ENCODE measurements around the gene TSGA10.
A peak's percentile ranks its signal among the peaks of the same experiment; 100 is the strongest.
"Not testable (repeated sequence)": the region's sequence is repeated elsewhere in the genome, so short reads cannot be mapped to it uniquely, and the experiment has no call there.

TSGA10 gene, protein sequence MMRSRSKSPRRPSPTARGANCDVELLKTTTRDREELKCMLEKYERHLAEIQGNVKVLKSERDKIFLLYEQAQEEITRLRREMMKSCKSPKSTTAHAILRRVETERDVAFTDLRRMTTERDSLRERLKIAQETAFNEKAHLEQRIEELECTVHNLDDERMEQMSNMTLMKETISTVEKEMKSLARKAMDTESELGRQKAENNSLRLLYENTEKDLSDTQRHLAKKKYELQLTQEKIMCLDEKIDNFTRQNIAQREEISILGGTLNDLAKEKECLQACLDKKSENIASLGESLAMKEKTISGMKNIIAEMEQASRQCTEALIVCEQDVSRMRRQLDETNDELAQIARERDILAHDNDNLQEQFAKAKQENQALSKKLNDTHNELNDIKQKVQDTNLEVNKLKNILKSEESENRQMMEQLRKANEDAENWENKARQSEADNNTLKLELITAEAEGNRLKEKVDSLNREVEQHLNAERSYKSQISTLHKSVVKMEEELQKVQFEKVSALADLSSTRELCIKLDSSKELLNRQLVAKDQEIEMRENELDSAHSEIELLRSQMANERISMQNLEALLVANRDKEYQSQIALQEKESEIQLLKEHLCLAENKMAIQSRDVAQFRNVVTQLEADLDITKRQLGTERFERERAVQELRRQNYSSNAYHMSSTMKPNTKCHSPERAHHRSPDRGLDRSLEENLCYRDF

DNA sequence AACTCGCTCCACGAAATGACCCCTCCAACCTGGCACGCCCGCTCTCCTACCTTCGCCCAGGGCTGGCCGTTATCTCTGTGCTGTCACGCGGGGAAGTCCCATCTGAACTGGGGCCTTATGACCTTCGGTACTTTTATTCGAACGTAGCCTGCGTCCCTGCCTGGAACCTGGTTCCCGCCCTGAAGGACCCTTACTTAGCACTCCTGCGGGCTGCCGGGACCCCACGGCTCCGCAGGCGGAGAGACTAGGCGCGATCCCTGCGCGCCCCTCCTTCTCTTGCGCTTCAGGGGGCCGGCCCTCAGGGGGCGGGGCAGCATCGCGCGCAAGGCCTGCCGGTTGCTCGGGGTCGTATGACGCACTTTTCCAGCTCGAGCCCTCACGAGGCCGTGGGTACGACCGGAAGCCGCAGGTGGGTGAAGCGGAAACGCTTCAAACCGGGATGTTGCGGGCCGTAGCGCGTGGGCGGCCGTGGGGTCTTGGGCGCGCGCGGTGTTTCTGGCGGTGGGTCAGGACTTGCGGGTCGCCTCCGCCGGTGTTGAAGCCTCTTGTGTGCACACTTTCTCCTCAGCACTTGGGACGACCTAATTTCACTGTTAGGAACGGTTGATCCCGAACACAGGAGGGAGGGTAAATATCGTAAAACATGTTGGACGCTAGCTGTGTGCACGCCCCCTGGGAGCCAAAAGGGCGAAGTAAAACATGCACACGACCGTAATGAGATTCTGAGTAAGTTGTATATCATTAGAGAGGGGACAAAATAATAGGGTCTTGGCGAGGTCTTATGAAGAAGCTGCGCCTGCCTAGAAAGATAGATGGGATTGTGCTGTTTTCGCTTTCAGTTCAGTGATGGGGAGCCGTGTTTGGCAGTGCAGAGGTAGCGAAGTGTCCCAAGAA lies at the start of gene TSGA10, which contains the start of gene LIPT1:
Gene TSGA10 (minus strand): TSS at position 300 of the 894 bp plus-strand sequence. CDS start 45,503 bp downstream, outside the sequence.
Gene LIPT1 (plus strand): TSS at position 325 of the 894 bp plus-strand sequence. CDS start 6,991 bp downstream, outside the sequence.
- peak; percentile 76 to 90 for DNase-seq (ENCODE audit: low read depth in 1 of 2, low spot score in 1 of 2)

DNA sequence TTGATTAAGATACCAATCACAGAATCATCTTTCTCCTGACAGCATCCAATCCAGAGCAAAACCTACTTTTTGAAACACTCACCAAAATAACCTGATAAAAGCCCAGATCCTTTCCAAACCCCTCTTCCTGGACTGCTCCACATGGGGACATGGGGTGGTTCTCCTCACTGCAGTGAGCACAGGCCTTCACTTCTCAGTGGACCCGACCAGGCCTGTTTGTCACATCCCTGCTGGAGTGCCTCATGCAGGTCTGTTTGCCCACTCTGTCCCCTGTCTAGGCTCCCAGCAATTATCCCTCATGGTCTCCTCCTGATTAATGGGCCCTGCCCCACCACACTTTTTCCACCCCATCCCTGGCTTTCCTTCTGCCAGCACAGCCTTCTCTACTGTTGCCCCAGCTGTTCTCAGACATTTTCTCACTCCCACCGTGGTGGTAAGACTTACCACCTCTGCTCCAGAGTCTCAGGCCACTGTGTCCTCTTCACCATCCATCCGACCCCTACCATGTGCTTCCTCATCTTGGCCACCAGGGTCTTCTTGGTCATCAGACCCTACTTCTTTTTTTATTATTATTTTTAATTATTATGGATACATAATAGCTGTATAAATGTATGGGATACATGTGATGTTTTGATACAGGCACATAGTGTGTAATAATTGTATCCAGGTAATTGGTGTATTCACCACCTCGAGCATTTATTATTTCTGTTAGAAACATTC lies 47.4 kb upstream of the TSGA10 start:
- DNase-seq (ENCODE audit: low read depth in 1 of 2, low spot score in 1 of 2), result no peak

DNA sequence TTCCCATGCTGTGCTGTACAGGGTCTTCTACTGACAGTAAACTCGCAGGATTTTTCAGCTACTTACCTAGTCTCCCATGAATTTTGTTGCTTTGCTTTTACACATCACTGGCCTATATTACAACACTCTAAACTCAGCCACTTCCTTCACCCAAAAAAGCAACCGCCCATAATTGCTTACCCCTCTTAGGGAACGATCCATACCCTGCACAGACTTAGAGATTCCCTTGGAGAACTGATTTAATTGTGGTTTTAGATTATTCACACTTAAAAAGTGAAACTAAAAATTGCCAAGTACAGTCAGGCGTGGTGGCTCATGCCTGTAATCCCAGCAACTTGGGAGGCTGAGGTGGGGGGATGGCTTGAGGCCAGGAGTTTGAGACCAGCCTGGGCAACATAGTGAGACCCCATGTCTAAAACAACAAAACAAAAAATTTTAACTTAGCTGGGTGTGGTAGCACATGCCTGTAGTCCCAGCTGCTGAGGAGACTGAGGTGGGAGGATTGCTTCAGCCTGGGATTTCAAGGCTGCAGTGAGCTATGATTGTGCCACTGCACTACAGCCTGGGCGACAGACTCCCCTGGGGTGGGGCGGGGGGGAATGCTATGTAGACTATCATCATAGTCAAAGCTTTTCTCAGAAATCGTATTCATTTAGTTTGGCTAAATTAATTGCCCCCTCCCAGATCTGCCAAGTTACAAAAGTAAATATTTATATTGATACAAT lies 45.5 kb upstream of the TSGA10 start:
- no peak for DNase-seq (ENCODE audit: low read depth in 1 of 2, low spot score in 1 of 2)

DNA sequence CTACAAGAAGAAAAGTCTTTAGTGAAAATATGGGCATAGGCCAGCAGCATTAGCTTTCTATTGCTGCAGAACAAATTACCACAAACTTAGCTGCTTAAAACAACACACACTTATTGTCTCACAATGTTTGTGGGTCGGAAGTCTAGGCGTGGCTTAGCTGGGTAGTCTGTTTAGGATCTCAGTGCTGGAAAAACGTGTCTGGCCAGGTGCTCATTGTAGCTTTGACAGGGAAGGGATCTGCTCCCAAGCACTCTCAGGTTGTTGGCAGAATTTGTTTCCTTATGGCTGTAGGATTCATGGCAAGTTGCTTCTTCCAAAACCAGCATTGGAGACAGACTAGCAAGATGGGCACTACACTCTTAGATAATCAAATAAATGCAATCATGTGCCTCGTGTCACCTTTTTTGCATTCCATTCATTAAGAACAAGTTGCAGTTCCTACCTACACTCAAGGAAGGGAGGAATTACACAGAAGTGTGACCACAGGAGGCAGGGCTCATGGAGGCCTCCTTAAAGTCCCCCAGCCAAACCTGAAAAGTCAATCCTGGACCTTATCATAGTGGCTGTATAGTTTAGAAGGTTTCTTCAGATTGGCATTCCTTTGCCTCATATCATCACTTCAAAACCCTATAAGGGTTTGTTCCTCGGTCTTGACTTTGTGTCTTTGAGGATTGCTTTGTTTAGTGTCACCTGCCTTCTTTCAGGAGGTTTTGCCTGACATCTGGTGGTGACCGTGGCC lies 43.5 kb upstream of the TSGA10 start:
- no peak for DNase-seq (ENCODE audit: low read depth in 1 of 2, low spot score in 1 of 2)

DNA sequence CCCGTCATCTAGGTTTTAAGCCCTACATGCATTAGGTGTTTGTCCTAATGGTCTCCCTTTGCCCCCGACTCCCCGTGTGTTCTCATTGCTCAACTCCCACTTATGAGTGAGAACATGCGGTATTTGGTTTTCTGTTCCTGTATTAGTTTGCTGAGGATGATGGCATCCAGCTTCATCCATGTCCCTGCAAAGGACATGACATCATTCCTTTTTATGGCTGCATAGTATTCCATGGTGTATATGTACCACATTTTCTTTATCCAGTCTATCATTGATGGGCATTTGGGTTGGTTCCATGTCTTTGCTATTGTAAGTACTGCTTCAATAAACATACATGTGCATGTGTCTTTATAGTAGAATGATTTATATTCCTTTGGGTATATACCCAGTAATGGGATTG lies 37.6 kb upstream of the TSGA10 start:
- not testable (repeated sequence) for DNase-seq (ENCODE audit: low read depth in 1 of 2, low spot score in 1 of 2)

DNA sequence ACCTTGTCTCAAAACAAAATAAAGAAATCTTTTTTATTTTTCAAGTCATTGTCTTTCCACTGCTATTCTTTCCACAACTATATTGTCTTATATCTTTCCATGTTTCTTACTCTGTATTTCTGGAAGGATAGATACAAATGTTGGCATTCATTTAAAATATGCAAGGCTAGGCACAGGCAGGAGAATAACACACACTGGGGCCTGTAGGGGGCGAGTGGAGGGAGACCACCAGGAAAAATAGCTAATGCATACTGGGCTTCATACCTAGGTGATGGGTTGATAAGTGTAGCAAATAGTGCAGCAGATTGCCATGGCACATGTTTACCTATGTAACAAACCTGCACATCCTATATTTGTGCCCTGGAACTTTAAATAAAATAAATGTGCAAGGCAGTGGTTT lies 35.8 kb upstream of the TSGA10 start:
- DNase-seq (ENCODE audit: low read depth in 1 of 2, low spot score in 1 of 2), result no peak

DNA sequence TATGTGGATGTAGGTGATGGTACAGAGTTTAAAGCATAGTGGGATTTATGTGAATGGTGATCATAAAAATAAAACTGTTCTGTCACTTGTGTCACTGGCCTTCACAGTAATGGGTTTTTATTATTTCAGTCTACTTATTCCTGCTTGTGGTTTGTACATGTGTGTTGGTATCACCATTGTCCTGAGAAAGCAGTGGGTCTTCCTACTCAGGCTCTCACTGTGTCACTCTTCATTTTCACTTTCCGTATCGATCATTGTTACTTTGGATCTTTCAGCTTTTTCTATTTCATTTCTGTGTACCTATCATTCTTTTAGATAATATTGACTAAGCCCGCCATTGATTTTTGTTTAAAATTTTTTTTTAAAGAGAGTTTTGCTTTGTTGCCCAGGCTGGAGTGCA lies 33.6 kb upstream of the TSGA10 start:
- no peak for DNase-seq (ENCODE audit: low read depth in 1 of 2, low spot score in 1 of 2)

DNA sequence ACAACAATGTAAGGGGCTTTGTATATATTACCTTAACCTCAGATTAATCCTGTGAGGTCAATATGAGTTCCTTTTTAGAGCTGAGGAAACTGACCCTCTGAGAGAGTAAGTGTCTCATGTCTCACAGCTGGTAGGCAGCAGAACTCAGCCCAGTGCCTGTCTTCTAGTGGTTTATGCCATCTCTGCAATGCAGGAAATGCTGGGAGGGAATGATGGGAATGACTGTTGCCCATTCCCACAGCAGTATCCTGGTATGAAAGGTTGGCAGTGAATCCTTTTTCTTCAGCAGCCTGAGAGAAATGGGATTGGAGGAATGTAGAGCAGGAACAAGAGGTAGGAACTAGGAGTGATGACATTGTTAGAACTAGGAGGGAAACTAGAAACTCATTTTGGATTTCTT lies 32.3 kb upstream of the TSGA10 start:
- no peak for DNase-seq (ENCODE audit: low read depth in 1 of 2, low spot score in 1 of 2)

DNA sequence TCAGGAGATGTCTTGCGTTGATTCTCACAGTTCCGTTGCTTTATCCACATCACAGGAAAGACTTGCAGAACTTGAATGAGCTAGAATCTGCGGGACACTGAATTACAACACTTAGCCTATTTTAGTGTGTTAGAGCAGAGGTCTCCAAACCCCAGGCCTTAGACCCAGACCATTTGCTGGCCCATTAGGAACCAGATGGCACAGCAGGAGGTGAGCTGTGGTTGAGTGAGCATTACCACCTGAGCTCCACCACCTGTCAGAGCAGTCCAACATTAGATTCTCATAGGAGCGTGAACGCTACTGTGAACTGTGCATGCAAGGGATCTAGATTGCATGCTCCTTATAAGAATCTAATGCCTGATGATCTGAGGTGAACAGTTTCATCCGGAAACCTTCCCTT lies 30.1 kb upstream of the TSGA10 start:
- no peak for DNase-seq (ENCODE audit: low read depth in 1 of 2, low spot score in 1 of 2)

DNA sequence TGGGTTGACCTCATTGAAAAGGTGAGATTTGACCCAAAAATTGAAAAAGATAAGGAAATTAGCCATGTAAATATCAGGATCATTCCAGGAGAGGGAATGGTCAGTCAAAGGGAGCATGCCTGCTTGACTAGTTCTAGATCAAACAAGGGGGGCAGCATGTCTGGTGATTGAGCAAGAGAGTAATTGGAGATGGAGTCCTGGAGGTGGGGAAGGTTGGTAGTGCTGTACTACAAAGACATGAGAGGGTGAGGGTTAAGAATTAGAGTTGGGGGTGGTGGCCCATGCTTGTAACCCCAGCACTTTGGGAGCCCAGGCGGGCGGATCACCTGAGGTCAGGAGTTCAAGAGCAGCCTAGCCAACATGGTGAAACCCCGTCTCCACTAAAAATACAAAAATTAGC lies 28.3 kb upstream of the TSGA10 start:
- DNase-seq (ENCODE audit: low read depth in 1 of 2, low spot score in 1 of 2), result no peak

DNA sequence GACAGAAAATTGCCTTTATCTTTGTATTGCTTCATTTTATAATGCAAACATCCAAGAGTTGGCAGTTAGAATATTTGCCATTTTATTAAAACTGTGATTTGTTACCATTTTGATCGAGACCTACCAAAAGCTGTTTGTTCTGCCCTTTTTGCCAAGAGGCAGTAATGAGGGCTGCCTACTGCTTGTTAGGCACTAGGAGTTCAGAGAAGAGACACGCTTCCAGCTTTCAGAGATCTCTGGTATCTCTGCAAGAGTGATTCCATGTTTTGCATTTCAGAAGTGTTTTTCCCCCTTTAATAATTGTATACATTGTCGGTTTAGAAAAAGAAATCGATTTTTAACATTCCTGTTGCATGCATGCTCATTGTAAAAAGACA lies 26.9 kb upstream of the TSGA10 start:
- DNase-seq (ENCODE audit: low read depth in 1 of 2, low spot score in 1 of 2), result no peak

DNA sequence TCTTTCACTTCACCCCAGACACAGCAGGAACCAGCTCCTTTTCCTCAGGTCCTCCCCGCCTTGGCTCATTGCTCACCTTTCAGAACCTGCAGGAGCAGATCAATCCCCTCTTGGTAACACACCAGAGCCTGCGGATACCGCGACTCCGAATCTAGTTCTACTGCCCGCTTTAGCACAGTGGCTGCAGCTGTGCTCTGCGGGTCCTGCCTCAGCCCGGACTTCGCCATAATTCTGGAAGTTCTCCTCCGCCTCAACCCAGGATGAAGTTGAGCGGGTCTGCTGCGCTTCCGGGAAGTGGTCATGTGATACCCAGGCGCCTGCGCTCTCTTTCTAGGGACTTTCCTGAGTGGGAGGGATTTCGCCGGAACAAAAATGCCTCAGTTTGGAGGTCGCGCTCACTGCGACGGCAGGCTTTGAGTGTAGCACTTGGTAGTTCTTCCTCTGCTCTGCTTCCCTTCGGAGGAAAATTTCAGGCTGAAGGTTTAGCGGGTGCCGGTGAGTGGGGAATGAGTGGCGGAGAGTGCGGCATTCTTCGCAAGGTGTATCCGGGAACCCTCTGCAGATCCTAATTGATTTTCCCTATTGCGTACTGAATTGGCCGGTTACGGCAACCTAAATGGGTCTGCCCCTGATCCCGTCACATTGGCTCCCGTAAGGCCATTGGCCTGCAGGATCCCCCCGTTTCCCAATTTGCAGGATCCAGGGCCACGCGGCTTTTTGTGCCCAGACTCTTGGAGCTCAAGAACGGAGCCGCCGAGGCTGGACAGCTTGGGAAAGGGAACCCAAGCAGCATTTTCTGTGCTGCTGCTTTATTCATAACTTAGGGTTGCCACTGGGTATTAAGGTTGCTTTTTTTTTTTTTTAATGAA lies 26.2 kb upstream of the TSGA10 start, which contains the start of the genes MITD1 and MRPL30:
Gene MITD1 (minus strand): TSS at position 304 of the 869 bp plus-strand sequence. CDS start 77 bp downstream, at position 227.
Gene MRPL30 (plus strand): TSS at position 430 of the 869 bp plus-strand sequence. CDS start 5,020 bp downstream, outside the sequence.
- peak; percentile 77 to 89 for DNase-seq (ENCODE audit: low read depth in 1 of 2, low spot score in 1 of 2)

DNA sequence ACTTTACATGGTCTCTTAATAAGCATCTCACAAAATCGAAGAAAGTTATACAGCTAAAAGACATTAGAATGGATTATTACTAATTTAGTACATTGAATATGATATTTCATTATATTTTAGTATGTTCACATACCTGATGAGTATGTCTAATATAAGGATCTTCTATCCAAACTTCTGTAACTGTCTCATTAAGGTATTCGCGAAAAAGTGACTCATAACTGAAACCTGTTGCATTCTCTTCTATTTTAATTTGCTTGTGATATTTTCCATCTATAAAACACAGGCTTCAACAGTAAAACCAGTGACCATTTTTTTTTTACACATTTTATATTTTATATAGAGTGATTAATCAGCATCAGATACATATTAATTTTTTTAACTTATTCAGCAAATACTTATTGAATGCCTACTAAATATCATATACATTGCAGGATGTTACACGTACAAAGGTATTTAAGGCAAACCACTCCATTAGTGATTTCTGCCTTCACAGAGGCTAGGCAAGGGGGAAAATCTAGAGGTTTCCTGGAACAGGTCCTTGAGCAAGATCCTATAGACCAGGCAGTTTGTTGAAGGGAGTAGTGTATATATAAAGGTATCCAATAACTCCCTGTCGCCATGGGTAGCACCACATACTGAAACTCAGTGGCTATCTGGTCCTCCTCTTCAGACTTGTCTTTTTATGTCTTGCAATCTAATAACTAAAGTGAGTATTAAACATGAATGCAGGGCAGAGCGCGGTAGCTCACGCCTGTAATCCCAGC lies 16.8 kb upstream of the TSGA10 start:
- no peak for DNase-seq (ENCODE audit: low read depth in 1 of 2, low spot score in 1 of 2)

DNA sequence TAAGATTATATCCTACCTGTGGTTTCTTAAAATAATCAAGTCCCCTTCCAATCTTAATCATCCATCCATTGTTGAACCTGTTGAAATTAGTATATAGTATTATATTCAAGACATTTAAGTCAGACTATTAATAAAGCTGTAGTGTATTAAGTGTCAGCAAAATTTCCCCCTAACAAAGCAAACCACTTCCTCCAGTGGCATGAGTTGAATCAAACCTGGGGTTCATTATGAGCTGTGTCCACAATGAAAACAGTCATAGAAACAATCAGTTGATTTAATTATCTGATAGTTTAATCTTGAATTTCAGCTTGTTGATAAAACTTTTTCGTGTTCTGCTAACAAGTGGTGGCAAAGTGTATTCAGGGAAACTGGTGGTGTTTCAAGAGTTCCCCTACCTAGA lies 14.8 kb upstream of the TSGA10 start:
- no peak for DNase-seq (ENCODE audit: low read depth in 1 of 2, low spot score in 1 of 2)

DNA sequence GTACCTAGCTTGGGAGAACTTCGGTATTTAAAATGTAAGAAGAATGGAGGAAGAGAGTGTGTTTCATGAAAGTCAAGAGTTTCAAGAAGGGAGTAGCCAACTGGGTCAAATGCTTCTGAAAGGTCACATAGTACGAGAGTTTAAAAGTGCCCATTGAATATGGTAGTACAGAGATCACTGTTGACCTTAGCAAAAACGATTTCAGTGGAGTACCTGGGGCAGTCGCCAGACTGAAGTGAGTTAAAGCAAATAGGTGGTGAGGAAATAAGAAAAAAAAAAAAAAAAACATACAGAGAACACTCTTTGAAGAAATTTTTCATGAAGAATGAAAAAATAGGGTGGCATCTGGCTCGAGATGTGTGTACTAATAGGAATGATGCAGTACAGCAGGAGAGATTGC lies 11.5 kb upstream of the TSGA10 start:
- DNase-seq (ENCODE audit: low read depth in 1 of 2, low spot score in 1 of 2), result no peak

DNA sequence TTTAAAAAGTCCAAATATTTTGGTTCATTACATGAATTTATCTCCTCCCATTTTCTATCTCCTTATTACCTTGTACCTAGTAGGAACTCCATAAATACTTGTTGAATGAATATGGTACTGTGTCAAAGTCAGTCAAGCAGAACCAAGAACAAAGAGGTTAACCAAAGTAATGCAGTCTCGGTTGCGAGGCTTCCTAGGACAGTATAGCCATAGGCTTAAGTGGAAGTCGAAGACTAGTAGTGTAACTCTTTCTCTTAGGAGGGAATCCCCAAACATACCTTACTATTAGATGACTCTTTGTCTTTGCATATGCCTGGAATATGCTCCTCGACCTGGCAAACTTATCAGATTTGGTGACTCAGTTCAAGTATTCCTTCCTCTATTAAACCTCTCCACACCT lies 4.9 kb upstream of the TSGA10 start:
- DNase-seq (ENCODE audit: low read depth in 1 of 2, low spot score in 1 of 2), result no peak

DNA sequence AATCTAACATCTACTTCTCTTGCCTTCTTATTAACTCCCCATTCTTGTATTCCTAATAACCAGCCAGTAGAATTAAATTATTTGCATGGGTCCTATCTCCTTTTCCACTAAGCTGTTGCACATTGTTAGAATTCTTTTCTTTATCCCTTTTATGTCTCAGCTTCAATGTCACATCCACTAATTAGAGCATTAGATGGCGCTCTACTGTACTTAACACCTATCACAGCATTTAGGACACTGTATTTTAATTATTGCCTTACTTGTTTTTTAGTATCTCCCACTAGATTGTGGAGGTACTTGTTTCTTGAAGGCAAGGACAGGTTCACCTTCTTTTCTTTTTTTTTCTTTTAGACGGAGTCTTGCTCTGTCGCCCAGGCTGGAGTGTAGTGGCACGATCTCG lies 3.9 kb upstream of the TSGA10 start:
- no peak for DNase-seq (ENCODE audit: low read depth in 1 of 2, low spot score in 1 of 2)
